ENCODE results near the gene FAM53C.

- TF ChIP-seq POLR2A (IDR thresholded peaks at IDR 0.05; ENCODE audit: low read depth, low read length), result no peak
- no peak for TF ChIP-seq TAF1 (IDR thresholded peaks at IDR 0.05; ENCODE audit: borderline replicate concordance, low read depth, low read length)
- TF ChIP-seq POLR2AphosphoS5 (IDR thresholded peaks at IDR 0.05; ENCODE audit: low read depth, low read length), result no peak
These were observed 16.9 kb downstream of the FAM53C start for GRCh38 chr5:138354926-138355378.
